ENCODE measurements around the gene CXXC5.

Gene CXXC5

GRCh38 chr5:139651043-139651834 is 3.1 kb downstream of the CXXC5 start:
- TF ChIP-seq CTCF (IDR thresholded peaks at IDR 0.05): no peak

- no peak for TF ChIP-seq CTCF (IDR thresholded peaks at IDR 0.05)
Observed at GRCh38 chr5:139651853-139652787, 4.0 kb downstream of the CXXC5 start.

- no peak for TF ChIP-seq CTCF (IDR thresholded peaks at IDR 0.05)
Observed at GRCh38 chr5:139652788-139653241, 4.7 kb downstream of the CXXC5 start.

GRCh38 chr5:139653616-139654015 is 5.5 kb downstream of the CXXC5 start:
- no peak for TF ChIP-seq CTCF (IDR thresholded peaks at IDR 0.05)

GRCh38 chr5:139654464-139654863 is 6.3 kb downstream of the CXXC5 start:
- no peak for TF ChIP-seq CTCF (IDR thresholded peaks at IDR 0.05)

GRCh38 chr5:139654871-139655491 is 6.8 kb downstream of the CXXC5 start:
- TF ChIP-seq CTCF (IDR thresholded peaks at IDR 0.05): no peak

- no peak for TF ChIP-seq CTCF (IDR thresholded peaks at IDR 0.05)
Observed at GRCh38 chr5:139655727-139656271, 7.7 kb downstream of the CXXC5 start.
